OCI-LY1 (cell line): ENCODE results near the gene ZNF267.

Experiments
- H2AFZ ChIP-seq: fragments of 200-600 bp; sonication (generic), shearing (Covaris generic); 2 replicates; pipeline ENCODE4 v1.6.0; 2014; ENCODE audit warnings: antibody characterized with exemption, mild to moderate bottlenecking, low read length
- H3F3A ChIP-seq: fragments of 200-600 bp; sonication (generic), shearing (Covaris generic); 2 replicates; pipeline ENCODE4 v1.6.0; 2014; ENCODE audit warnings: mild to moderate bottlenecking, antibody characterized with exemption, low read length, moderate library complexity; ENCODE audit not compliant: insufficient read depth
- H3K27ac ChIP-seq: fragments of 200-600 bp; sonication (generic); 2 replicates; pipeline ENCODE4 v1.5.1; 2014; ENCODE audit warnings: low read length, mixed run types, mild to moderate bottlenecking, low read depth; ENCODE audit not compliant: poor library complexity, severe bottlenecking
- H3K27me3 ChIP-seq: fragments of 200-600 bp; sonication (generic); 2 replicates; pipeline ENCODE4 v1.6.0; 2014; ENCODE audit warnings: antibody characterized with exemption, mild to moderate bottlenecking, low read length, moderate library complexity; ENCODE audit not compliant: insufficient read depth
- H3K36me3 ChIP-seq: fragments of 200-600 bp; sonication (generic); 2 replicates; pipeline ENCODE4 v1.6.1; 2014; ENCODE audit warnings: mild to moderate bottlenecking, antibody characterized with exemption, low read length, moderate library complexity, mixed read lengths; ENCODE audit not compliant: insufficient read depth
- H3K4me1 ChIP-seq: fragments of 200-600 bp; sonication (generic); 2 replicates; pipeline ENCODE4 v1.5.1; 2014; ENCODE audit warnings: mild to moderate bottlenecking, low read length, moderate library complexity; ENCODE audit not compliant: insufficient read depth, severe bottlenecking
- H3K4me2 ChIP-seq: fragments of 200-600 bp; sonication (generic), shearing (Covaris generic); 2 replicates; pipeline ENCODE4 v1.6.1; 2014; ENCODE audit warnings: low read length
- H3K4me3 ChIP-seq: fragments of 200-600 bp; sonication (generic); 2 replicates; pipeline ENCODE4 v1.5.1; 2014; ENCODE audit warnings: low read length, low read depth, mild to moderate bottlenecking, mixed read lengths; ENCODE audit not compliant: poor library complexity, severe bottlenecking
- H3K79me2 ChIP-seq: fragments of 200-600 bp; shearing (Covaris generic); 2 replicates; pipeline ENCODE4 v1.6.1; 2016; ENCODE audit warnings: mixed run types, low read length, mixed read lengths; ENCODE audit not compliant: insufficient read depth
- H3K9ac ChIP-seq: fragments of 200-600 bp; sonication (generic), shearing (Covaris generic); 2 replicates; pipeline ENCODE4 v1.6.1; 2014; ENCODE audit warnings: mild to moderate bottlenecking, low read length, mixed read lengths
- H3K9me2 ChIP-seq: fragments of 200-600 bp; sonication (generic), shearing (Covaris generic); 2 replicates; pipeline ENCODE4 v1.6.1; 2014; ENCODE audit warnings: low read depth, mild to moderate bottlenecking, low read length, mixed read lengths
- H3K9me3 ChIP-seq: fragments of 200-600 bp; shearing (Covaris generic); 2 replicates; pipeline ENCODE4 v1.6.1; 2014; ENCODE audit warnings: low read length, mixed read lengths
- H4K20me1 ChIP-seq: fragments of 200-600 bp; sonication (generic), shearing (Covaris generic); 2 replicates; pipeline ENCODE4 v1.6.0; 2016; ENCODE audit warnings: mild to moderate bottlenecking, low read length; ENCODE audit not compliant: insufficient read depth
- CTCF ChIP-seq: fragments of 200-600 bp; sonication (generic), shearing (Covaris generic); IDR thresholded peaks from 2 replicates; pipeline ENCODE4 v1.5.1; 2017; ENCODE audit warnings: mild to moderate bottlenecking, antibody characterized with exemption, low read length, moderate library complexity, mixed read lengths
- EZH2 ChIP-seq: fragments of 200-600 bp; sonication (generic), shearing (Covaris generic); IDR thresholded peaks from 2 replicates; pipeline ENCODE4 v1.8.0; 2017; ENCODE audit warnings: borderline replicate concordance, mixed run types, mild to moderate bottlenecking, antibody characterized with exemption, low read length, moderate library complexity, mixed read lengths

Gene ZNF267

GRCh38 chr16:31879937-31880321 is 6.3 kb downstream of the ZNF267 start:
- Histone ChIP-seq H3K9me2 (no peaks in the 10 kb centered on the region), H3K9ac (no peak overlapping the region), H4K20me1 (no peaks in the 10 kb centered on the region), H3K4me3 (no peak overlapping the region), H3K36me3 (peaks cover 96% of the 10 kb centered on the region), H3F3A (no peaks in the 10 kb centered on the region), H3K27me3 (no peaks in the 10 kb centered on the region), H3K79me2 (peaks cover 99% of the 10 kb centered on the region), H3K4me1 (peaks cover 12% of the 10 kb centered on the region), H2AFZ (no peak overlapping the region), H3K27ac (no peak overlapping the region), H3K9me3 (peaks cover 52% of the 10 kb centered on the region), H3K4me2 (no peak overlapping the region)
- no peak for TF ChIP-seq CTCF

GRCh38 chr16:31880322-31880979 is 6.8 kb downstream of the ZNF267 start:
- peaks cover 96% of the 10 kb centered on the region for H3K36me3 ChIP-seq
- H3K9ac ChIP-seq = no peak overlapping the region
- H4K20me1 ChIP-seq = no peaks in the 10 kb centered on the region
- peaks cover 6% of the 10 kb centered on the region for H3K4me1 ChIP-seq
- no peak overlapping the region for H3K4me2 ChIP-seq
- H3K27me3 ChIP-seq = no peaks in the 10 kb centered on the region
- H3K79me2 ChIP-seq = peaks cover 97% of the 10 kb centered on the region
- no peak overlapping the region for H2AFZ ChIP-seq
- no peak overlapping the region for H3K27ac ChIP-seq
- no peaks in the 10 kb centered on the region for H3K9me2 ChIP-seq
- no peaks in the 10 kb centered on the region for H3F3A ChIP-seq
- no peak overlapping the region for H3K4me3 ChIP-seq
- TF ChIP-seq CTCF (no peak), EZH2 (no peak)
- peaks cover 49% of the 10 kb centered on the region for H3K9me3 ChIP-seq

GRCh38 chr16:31886227-31886626 is 12.6 kb downstream of the ZNF267 start:
- H3K79me2 ChIP-seq = peaks cover 86% of the 10 kb centered on the region
- H3K4me2 ChIP-seq = no peak overlapping the region
- no peaks in the 10 kb centered on the region for H3K9me2 ChIP-seq
- no peaks in the 10 kb centered on the region for H3K4me1 ChIP-seq
- H3K27me3 ChIP-seq = no peaks in the 10 kb centered on the region
- TF ChIP-seq CTCF (no peak), EZH2 (no peak)
- no peaks in the 10 kb centered on the region for H3F3A ChIP-seq
- H2AFZ ChIP-seq = no peak overlapping the region
- H4K20me1 ChIP-seq = no peaks in the 10 kb centered on the region
- peaks cover 39% of the 10 kb centered on the region for H3K9me3 ChIP-seq
- no peak overlapping the region for H3K4me3 ChIP-seq
- no peak overlapping the region for H3K9ac ChIP-seq
- no peak overlapping the region for H3K27ac ChIP-seq
- peaks cover 97% of the 10 kb centered on the region for H3K36me3 ChIP-seq
